Lower lobe of right lung (tissue), 2 donors: ENCODE data around the gene PCGF1. TPM values are rescaled to one million over a fixed set of nuclear protein-coding genes. Genes with fewer than 3 reads are reported as not detected.

ENCODE experiments used
- ATAC-seq, 2 donors: fragments of 200-7000 bp; cut with Tn5 transposase; one replicate each; pipeline ENCODE4 v1.9.1; 2020 to 2022; ENCODE audit warnings: mild to moderate bottlenecking in 2 of 2, moderate library complexity in 2 of 2
- DNase-seq: peaks from one replicate; pipeline ENCODE4 v3.0.0-alpha.2; 2020
- H3K27ac ChIP-seq: fragments of 200-600 bp; one replicate; pipeline ENCODE4 v1.8.0; 2022
- H3K27me3 ChIP-seq: fragments of 200-600 bp; one replicate; pipeline ENCODE4 v1.8.0; 2022; ENCODE audit warnings: low read depth
- H3K36me3 ChIP-seq: fragments of 200-600 bp; one replicate; pipeline ENCODE4 v1.8.0; 2022; ENCODE audit warnings: mild to moderate bottlenecking
- H3K4me1 ChIP-seq: fragments of 200-600 bp; one replicate; pipeline ENCODE4 v1.8.0; 2022
- H3K4me3 ChIP-seq: fragments of 200-600 bp; one replicate; pipeline ENCODE4 v1.8.0; 2022; ENCODE audit warnings: mild to moderate bottlenecking
- H3K9me3 ChIP-seq: fragments of 200-600 bp; one replicate; pipeline ENCODE4 v1.8.0; 2022
- CTCF ChIP-seq: fragments of 200-600 bp; IDR thresholded peaks from one replicate; pipeline ENCODE4 v1.8.0; 2022; ENCODE audit warnings: antibody characterized with exemption, mild to moderate bottlenecking
- intact Hi-C: fragments of 100-400 bp; cut with DNase I; formaldehyde crosslinking; loops from one replicate; pipeline ENCODE4 v1.11.0; 2022
- total RNA-seq: library from RNA; stranded (reverse); fragmentation: NEBNext Ultra II Directional; extraction: Animal tissue kit (Norgen Biotek cat#: 25700); gene quantifications from one replicate; pipeline ENCODE4 v1.2.1, GENCODE V29; 2021
- donor health status: DM: no; HTN: yes; CAD: no; lungs with severe emphysema.

The PCGF1 gene
- total RNA-seq, 1 donor from 2014 or later, result 28.4 TPM

- no peak for TF ChIP-seq CTCF
- ATAC-seq (peak; percentile 61 to 64), DNase-seq (peak; percentile 81)
- peaks cover 18% of the 10 kb centered on the region for H3K36me3 ChIP-seq
- peak overlapping the region; percentile 97 for H3K27ac ChIP-seq
- H3K9me3 ChIP-seq, result no peaks in the 10 kb centered on the region
- peak overlapping the region; percentile 74 for H3K4me3 ChIP-seq
- H3K4me1 ChIP-seq, result peaks cover 36% of the 10 kb centered on the region
- H3K27me3 ChIP-seq, result no peaks in the 10 kb centered on the region
- intact Hi-C loops, result no loop called here
These were observed 49.9 kb downstream of the PCGF1 start for GRCh38 chr2:74457549-74458131.

- H3K27me3 ChIP-seq, result no peaks in the 10 kb centered on the region
- TF ChIP-seq CTCF, result no peak
- H3K4me1 ChIP-seq, result peaks cover 36% of the 10 kb centered on the region
- H3K27ac ChIP-seq, result peak overlapping the region; percentile 97
- intact Hi-C loops, result no loop called here
- H3K4me3 ChIP-seq, result peak overlapping the region; percentile 74
- H3K36me3 ChIP-seq, result peaks cover 13% of the 10 kb centered on the region
- H3K9me3 ChIP-seq, result no peaks in the 10 kb centered on the region
- DNase-seq, result no peak
- no peak for ATAC-seq
These were observed 50.4 kb downstream of the PCGF1 start for GRCh38 chr2:74457129-74457548.

Other genes with a start within 250 kb of the PCGF1 start
- gene SLC4A5, start 164.3 kb downstream of the PCGF1 start, total RNA-seq, result 4.2 TPM
- 142 TPM for gene DCTN1, start 127.4 kb downstream of the PCGF1 start, total RNA-seq
- gene C2orf81, start 86.1 kb downstream of the PCGF1 start, total RNA-seq, result 10.0 TPM
- gene WDR54, start 86.0 kb downstream of the PCGF1 start, total RNA-seq, result 14.5 TPM
- 27.5 TPM for gene RTKN, start 65.8 kb downstream of the PCGF1 start, total RNA-seq
- 38.4 TPM for gene INO80B, start 52.6 kb downstream of the PCGF1 start, total RNA-seq
- gene WBP1, start 49.3 kb downstream of the PCGF1 start, total RNA-seq, result 60.1 TPM
- gene MOGS, start 42.3 kb downstream of the PCGF1 start, total RNA-seq, result 50.9 TPM
- gene MRPL53, start 35.0 kb downstream of the PCGF1 start, total RNA-seq, result 81.3 TPM
- gene CCDC142, start 24.7 kb downstream of the PCGF1 start, total RNA-seq, result 20.2 TPM
- 23.0 TPM for gene TTC31, start 24.6 kb downstream of the PCGF1 start, total RNA-seq
- 1.5 TPM for gene LBX2, start 8.1 kb downstream of the PCGF1 start, total RNA-seq
- not detected for gene TLX2, start 6.8 kb upstream of the PCGF1 start, total RNA-seq
- gene DQX1, start 18.5 kb upstream of the PCGF1 start, total RNA-seq, result 0.44 TPM
- 122 TPM for gene AUP1, start 22.0 kb upstream of the PCGF1 start, total RNA-seq
- gene HTRA2, start 22.2 kb upstream of the PCGF1 start, total RNA-seq, result 34.3 TPM
- gene LOXL3, start 46.2 kb upstream of the PCGF1 start, total RNA-seq, result 12.1 TPM
- gene DOK1, start 47.0 kb upstream of the PCGF1 start, total RNA-seq, result 38.4 TPM
- gene M1AP, start 140.6 kb upstream of the PCGF1 start, total RNA-seq, result 1.8 TPM
- 12.0 TPM for gene SEMA4F, start 146.6 kb upstream of the PCGF1 start, total RNA-seq